ENCODE data around the gene IZUMO4.
A peak's percentile ranks its signal among the peaks of the same experiment; 100 is the strongest.

Gene IZUMO4

DNA sequence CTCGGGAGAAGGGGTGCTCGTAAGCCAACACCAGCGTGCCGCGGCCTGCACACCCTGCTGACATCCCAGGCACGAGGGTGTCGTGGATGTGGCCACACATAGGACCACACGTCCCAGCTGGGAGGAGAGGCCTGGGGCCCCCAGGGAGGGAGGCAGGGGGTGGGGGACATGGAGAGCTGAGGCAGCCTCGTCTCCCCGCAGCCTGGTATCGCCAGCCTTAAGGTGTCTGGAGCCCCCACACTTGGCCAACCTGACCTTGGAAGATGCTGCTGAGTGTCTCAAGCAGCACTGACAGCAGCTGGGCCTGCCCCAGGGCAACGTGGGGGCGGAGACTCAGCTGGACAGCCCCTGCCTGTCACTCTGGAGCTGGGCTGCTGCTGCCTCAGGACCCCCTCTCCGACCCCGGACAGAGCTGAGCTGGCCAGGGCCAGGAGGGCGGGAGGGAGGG, 2.4 kb downstream of the IZUMO4 start:
- ATAC-seq (replicated peaks): no peak
- Mint-ChIP-seq H3K9me3 (no peaks in the 10 kb centered on the region), H3K27me3 (no peaks in the 10 kb centered on the region), H3K36me3 (ENCODE audit: insufficient read depth) (peaks cover 52% of the 10 kb centered on the region), H3K4me3 (no peak overlapping the region), H3K4me1 (ENCODE audit: low read depth in 2 of 2) (peaks cover 21 to 31% of the 10 kb centered on the region in 2 donors), H3K27ac (no peak overlapping the region)
- no peak for DNase-seq

DNA sequence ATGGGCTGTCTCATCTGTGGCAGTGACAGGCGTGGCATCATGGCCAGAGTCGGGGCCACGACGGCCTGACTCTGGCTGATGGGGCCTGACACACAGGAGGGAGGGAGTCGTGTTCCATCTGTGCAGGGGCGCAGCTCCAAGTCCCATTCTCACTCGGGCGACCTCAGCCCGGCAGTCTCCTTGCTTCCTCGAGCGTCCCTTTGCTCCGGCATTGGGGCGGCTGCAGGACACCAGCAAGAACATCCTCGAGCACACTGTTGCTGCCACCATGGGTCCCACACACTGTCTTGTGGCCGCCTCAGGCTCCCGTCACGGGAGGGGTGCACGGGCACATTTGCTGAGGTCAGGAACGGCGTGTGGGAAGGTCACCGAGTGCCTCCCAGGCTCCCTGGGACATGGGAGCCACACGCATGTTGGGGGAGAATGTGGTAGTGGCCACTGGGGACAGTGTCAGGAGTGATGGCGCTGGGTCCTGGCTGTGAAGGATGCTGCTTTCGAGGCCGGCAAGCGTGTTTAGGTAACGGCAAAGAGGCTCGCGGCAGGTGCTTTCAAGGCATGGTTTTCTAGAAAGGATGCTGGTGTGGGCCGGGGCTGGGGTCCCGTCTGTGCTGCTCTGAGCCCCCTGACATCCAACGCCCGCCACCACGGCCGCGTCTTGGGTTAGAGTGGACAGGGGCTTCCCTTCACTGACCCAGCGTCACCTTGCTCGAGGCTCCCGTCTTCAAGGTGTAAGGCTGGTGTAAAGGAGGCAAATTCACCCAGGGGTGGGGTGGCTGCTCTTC, 3.4 kb downstream of the IZUMO4 start:
- H3K4me3 Mint-ChIP-seq: no peak overlapping the region
- H3K27me3 Mint-ChIP-seq: no peaks in the 10 kb centered on the region
- H3K36me3 Mint-ChIP-seq (ENCODE audit: insufficient read depth): peaks cover 43% of the 10 kb centered on the region
- DNase-seq (no peak), ATAC-seq (replicated peaks) (no peak)
- peak overlapping the region in 1 of 2 donors; percentile 26 for H3K27ac Mint-ChIP-seq
- peaks cover 14 to 24% of the 10 kb centered on the region in 2 donors for H3K4me1 Mint-ChIP-seq (ENCODE audit: low read depth in 2 of 2)
- H3K9me3 Mint-ChIP-seq: no peaks in the 10 kb centered on the region

DNA sequence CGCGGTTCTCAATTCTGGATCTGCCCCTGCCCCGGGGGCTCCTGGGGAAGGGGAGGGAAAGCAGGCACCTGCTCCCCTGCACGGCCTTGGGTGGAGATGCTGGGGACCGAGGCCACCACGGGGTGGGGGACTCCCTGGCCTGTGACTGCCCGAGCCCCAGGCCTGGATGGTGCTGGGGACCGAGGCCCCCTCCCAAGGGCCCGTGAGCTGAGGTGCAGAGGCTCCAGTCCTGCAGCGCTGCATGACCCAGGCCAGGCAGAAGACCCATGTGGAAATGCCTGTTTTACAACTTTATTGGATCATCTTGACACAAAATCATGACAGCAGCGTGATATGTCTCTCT, 4.0 kb downstream of the IZUMO4 start:
- DNase-seq (no peak), ATAC-seq (replicated peaks) (no peak)
- H3K27me3 Mint-ChIP-seq: no peaks in the 10 kb centered on the region
- peak overlapping the region in 1 of 2 donors; percentile 26 for H3K27ac Mint-ChIP-seq
- peaks cover 40% of the 10 kb centered on the region for H3K36me3 Mint-ChIP-seq (ENCODE audit: insufficient read depth)
- peaks cover 11 to 20% of the 10 kb centered on the region in 2 donors for H3K4me1 Mint-ChIP-seq (ENCODE audit: low read depth in 2 of 2)
- no peak overlapping the region for H3K4me3 Mint-ChIP-seq
- no peaks in the 10 kb centered on the region for H3K9me3 Mint-ChIP-seq

DNA sequence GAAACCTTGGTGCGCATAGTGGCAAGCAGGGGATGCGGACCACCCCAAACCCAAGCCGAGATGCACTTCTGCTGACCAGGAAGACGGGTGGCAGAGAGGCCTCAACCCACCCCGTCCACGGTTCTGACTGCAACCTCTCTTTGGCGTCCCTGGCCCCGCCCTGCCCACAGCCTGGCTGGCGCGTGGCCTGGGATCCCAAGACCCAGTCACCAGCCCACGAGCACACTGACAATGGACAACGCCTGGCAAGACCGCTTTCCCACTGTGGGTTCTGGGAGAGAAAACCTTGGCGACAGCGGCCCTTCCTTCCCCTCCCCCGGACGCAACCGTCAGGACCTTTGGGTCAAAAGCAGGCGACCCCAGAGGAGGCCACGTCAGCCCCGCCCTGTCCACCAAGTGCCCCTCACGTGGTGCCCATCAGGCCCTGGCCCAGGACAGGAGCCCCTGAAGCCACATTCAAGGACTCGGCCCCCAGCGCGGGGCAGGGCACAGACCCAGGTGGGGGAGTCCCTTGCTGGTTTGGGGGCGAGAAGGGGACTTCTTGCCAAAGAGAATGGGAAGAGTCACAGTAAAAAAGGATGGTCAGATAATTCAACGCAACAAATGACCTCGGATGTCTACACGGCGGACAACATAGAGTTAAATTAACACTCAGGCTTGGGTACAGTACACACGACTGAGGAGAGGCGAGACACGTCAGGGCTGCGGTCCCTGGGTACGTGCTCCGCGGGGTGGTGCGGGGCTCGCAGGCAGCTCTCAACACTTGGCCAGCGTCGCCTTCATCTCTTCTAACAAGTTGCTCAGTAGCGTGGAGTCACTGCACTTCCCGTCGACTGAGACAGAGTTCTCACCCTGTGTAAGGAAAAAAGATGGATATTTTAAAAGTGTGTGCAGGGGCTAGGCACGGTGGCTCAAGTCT, 5.0 kb downstream of the IZUMO4 start:
- Mint-ChIP-seq H3K4me3 (no peak overlapping the region), H3K27me3 (no peaks in the 10 kb centered on the region), H3K9me3 (no peaks in the 10 kb centered on the region), H3K4me1 (ENCODE audit: low read depth in 2 of 2) (peaks cover 10 to 18% of the 10 kb centered on the region in 2 donors), H3K36me3 (ENCODE audit: insufficient read depth) (peaks cover 38% of the 10 kb centered on the region), H3K27ac (no peak overlapping the region)
- DNase-seq (no peak), ATAC-seq (replicated peaks) (no peak)

DNA sequence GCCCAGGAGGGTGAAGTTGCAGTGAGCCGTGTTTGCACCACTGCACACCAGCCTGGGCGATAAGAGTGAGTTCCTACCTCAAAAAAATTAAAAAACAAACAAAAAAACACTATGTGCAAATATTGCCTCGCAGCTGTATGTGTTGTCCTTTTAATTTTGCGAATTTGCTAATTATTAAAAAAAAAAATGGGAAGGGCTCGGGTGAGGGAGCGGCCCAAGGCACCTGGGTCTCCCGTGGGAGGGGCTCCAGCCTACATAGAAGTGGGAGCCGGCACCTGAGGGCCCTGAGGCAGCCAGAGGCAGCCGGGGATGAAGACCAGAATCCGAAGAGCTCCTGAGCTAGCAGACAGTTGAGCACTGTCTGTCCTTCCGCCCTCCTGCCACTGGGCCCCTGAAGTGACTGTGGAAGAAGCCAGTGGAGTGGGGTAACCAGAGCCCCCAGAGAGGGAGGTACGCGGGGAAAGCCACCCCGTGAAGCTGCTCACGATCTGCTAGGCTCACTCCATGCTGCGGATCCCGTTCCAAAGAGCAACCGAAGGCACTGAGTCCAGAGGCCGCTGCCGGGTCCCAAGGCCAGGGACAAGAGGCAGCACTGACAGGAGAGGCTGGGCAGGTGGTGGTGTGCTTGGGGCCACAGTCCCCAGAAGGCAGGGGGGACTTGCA, 6.5 kb downstream of the IZUMO4 start:
- H3K27me3 Mint-ChIP-seq: no peaks in the 10 kb centered on the region
- no peaks in the 10 kb centered on the region for H3K9me3 Mint-ChIP-seq
- H3K27ac Mint-ChIP-seq: no peak overlapping the region
- H3K36me3 Mint-ChIP-seq (ENCODE audit: insufficient read depth): peaks cover 47% of the 10 kb centered on the region
- peaks cover 8 to 10% of the 10 kb centered on the region in 2 donors for H3K4me1 Mint-ChIP-seq (ENCODE audit: low read depth in 2 of 2)
- H3K4me3 Mint-ChIP-seq: no peak overlapping the region
- ATAC-seq (replicated peaks): no peak
- no peak for DNase-seq

DNA sequence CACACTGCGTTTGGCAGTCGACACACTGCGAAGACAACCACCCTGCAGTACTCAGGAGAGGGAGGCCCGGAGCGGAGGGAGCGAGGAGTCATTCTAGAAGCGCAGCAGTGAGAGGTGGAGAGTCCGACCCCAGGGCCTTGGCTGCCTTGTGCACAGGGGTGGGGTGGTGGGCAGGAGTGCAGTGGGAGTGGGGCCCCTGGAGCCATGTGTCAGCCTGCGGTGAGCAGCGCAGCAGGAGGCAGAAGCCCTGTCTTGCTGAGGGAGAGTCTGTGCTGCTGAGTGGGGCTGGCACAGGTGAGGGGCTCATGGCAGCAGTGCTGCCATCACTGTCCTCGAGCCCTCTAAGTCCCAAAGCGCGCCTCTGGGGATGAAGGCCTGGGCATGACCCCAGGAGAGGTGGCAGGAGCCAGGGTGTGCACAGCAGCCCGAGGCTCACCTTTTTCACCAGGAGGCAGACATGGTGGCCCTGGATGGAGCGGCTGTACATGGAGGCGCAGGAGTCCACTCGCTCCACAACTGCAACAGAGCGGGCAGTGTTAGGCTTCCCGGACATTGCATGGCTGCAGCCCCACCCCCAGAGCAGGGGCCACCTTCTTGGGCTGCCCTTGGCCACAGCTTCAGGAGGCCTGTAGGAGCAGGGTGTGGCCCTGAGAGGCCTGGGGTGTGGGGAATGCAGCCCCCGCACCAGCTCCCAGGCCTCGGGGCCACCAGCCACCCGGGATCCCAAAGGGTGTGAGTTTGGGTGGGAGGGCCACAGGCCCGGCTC, 11.7 kb downstream of the IZUMO4 start:
- no peak for DNase-seq
- peak overlapping the region in 1 of 2 donors; percentile 80 for H3K27ac Mint-ChIP-seq

DNA sequence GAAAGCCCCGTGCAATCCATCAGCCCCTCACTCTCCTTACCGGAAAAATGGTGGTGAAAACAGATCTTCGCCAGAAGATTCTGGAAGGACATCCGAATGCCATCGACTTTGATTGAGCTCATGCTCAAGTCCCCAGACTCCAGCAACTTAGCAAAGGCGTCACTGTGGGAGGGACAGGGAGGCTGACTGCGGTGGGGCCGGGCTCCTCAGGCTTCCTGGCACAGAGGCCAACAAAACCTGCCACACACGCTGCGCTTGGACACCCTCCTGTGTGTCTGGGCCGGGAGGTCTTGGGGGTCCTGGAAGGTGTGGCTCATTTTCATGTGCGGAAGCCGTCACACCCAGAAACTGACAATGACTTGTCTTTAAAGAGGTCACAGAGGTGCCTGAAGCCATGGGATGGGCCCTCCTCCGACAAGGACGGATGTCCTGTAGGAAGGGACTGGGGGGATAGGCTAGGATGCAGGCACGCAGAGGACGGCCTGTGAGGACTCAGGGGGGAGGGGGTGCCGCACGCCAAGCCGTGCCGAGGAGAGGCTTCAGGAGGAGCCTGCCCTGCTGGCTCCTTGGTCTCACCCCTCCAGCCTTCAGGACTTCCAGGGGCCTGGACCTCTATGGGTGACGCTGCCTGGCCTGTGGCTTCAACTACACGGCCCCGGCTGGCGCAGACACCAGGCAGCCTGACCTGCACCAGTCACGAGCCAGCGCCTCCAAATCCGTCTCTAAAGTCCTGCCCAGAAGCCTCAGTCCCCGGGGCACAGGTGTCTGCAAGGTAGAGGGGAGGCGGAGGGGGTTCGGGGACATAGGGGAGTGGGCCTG, 12.5 kb downstream of the IZUMO4 start:
- DNase-seq (no peak), ATAC-seq (replicated peaks) (no peak)
- H3K9me3 Mint-ChIP-seq: no peaks in the 10 kb centered on the region
- peaks cover 15 to 16% of the 10 kb centered on the region in 2 donors for H3K4me1 Mint-ChIP-seq (ENCODE audit: low read depth in 2 of 2)
- no peaks in the 10 kb centered on the region for H3K27me3 Mint-ChIP-seq
- H3K4me3 Mint-ChIP-seq: no peak overlapping the region
- H3K27ac Mint-ChIP-seq: no peak overlapping the region
- H3K36me3 Mint-ChIP-seq (ENCODE audit: insufficient read depth): peaks cover 53% of the 10 kb centered on the region

More for the DNA sequence above, 11.7 kb downstream of the IZUMO4 start:
- Mint-ChIP-seq H3K36me3 (ENCODE audit: insufficient read depth) (peaks cover 54% of the 10 kb centered on the region), H3K4me1 (ENCODE audit: low read depth in 2 of 2) (peaks cover 17 to 18% of the 10 kb centered on the region in 2 donors), H3K4me3 (no peak overlapping the region), H3K9me3 (no peaks in the 10 kb centered on the region), H3K27me3 (no peaks in the 10 kb centered on the region)
- no peak for ATAC-seq (replicated peaks)

DNA sequence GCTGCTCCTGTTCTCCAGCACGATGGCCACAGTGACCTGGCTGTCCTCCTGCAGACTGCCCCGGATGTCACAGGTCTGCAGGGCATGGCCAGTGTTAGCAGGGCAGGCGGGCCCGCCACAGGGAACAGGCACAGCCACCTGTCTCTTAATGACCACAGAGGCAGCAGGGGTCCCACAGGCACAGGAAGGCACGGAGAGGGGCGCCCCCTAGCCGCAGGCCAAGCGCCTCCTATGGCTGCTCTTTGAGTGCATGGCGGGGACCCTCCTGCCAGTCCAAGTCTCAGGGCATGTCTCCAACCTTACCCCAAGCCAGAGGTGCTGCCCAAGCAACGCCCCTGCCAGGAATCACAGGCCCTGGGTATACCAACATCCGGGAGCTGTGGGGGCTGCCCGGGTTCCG, 14.1 kb downstream of the IZUMO4 start:
- ATAC-seq (replicated peaks) (no peak), DNase-seq (no peak)
- peaks cover 64% of the 10 kb centered on the region for H3K36me3 Mint-ChIP-seq (ENCODE audit: insufficient read depth)
- H3K4me1 Mint-ChIP-seq (ENCODE audit: low read depth in 2 of 2): peaks cover 13 to 15% of the 10 kb centered on the region in 2 donors
- no peaks in the 10 kb centered on the region for H3K27me3 Mint-ChIP-seq
- H3K9me3 Mint-ChIP-seq: no peaks in the 10 kb centered on the region
- no peak overlapping the region for H3K27ac Mint-ChIP-seq
- H3K4me3 Mint-ChIP-seq: no peak overlapping the region

DNA sequence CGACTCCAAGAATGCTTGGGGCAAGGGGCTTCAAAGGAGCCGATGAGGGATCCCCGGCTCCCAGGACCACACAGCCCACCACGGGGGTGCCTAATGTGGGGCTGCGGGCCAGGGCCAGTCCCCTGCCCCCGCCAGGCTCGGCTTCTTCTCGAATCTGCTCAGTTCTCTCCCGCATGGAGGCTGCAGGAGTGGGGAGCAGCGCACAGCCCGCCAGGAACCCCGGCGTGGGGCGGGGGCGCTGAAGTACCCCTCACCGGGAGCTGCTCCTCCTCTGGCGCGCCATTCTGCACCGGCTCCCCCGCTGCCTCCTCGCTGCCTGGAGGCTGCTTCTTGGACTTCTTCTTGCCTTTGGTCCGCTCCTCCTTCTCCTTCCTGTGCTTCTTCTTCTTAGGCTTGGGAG, 14.7 kb downstream of the IZUMO4 start:
- no peak for ATAC-seq (replicated peaks)

DNA sequence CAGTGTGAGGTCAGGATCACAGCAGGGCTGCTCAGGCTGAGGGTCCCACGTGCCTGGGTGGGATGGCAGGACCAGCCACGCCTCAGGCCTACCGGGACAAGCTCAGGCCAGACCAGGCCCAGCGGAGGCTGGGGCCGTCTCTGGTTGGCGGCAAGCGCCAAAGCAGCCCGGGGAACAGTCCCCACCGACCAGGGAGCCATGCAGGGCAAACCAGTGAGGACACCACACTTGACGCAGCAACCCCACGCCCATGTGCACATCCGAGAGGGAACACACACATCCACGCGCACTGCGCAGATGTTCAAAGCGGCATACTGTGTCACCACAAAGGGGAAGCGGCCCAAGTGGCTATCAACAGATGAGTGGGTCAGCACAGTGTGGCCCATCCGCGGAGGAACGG, 15.2 kb downstream of the IZUMO4 start:
- DNase-seq (no peak), ATAC-seq (replicated peaks) (no peak)
- Mint-ChIP-seq H3K9me3 (no peaks in the 10 kb centered on the region), H3K36me3 (ENCODE audit: insufficient read depth) (peaks cover 65% of the 10 kb centered on the region), H3K27me3 (no peaks in the 10 kb centered on the region), H3K27ac (peak overlapping the region in 1 of 2 donors; percentile 89), H3K4me1 (ENCODE audit: low read depth in 2 of 2) (peaks cover 13 to 15% of the 10 kb centered on the region in 2 donors), H3K4me3 (no peak overlapping the region)

More for the DNA sequence above, 14.7 kb downstream of the IZUMO4 start:
- H3K9me3 Mint-ChIP-seq: no peaks in the 10 kb centered on the region
- no peak for DNase-seq
- no peak overlapping the region for H3K4me3 Mint-ChIP-seq
- H3K27me3 Mint-ChIP-seq: no peaks in the 10 kb centered on the region
- H3K36me3 Mint-ChIP-seq (ENCODE audit: insufficient read depth): peaks cover 65% of the 10 kb centered on the region
- H3K27ac Mint-ChIP-seq: no peak overlapping the region
- H3K4me1 Mint-ChIP-seq (ENCODE audit: low read depth in 2 of 2): peaks cover 13 to 15% of the 10 kb centered on the region in 2 donors

DNA sequence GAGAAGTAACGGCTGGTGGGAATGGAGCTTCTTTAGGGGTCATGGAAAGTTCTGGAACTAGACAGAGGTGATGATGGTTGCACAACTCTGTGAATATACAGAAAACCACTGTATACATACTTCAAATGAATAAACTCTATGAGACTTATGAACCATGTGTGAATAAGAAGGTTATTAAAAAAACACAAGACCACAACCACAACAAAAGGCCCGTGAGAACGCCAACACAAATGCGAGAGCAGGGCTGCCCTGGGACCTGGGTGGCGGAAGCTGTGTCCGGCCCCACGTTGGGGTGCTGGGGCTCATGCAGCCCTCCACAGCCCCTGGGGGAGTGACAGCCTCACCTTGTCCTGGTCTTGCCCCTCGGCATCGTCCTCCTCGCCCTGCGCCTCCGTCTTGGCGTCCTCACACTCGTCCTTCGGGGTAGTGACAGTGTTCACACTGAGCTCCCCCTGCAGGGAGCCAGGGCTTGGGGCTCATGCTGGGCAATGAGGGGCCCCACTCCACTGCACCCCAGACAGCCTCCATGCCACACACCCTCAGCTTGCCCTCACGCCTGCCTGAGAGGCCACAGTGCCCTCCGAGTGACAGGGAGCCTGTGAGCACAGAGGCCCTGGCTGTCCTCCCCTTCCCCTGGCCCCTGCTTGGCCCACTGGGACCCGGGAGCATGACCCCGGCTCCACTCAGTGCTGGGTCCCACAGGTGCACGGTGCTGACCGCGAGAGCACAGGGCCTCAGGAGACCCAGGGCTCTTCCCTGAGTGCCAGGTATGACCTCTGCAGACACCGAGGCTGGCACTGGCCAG, 16.0 kb downstream of the IZUMO4 start:
- H3K4me3 Mint-ChIP-seq: peak overlapping the region in 1 of 2 donors; percentile 27
- peak in 1 of 3 experiments; percentile 33 for DNase-seq
- peak; percentile 76 for ATAC-seq (replicated peaks)
- peak overlapping the region; percentile 71 to 89 for H3K27ac Mint-ChIP-seq
- no peaks in the 10 kb centered on the region for H3K27me3 Mint-ChIP-seq
- H3K9me3 Mint-ChIP-seq: no peaks in the 10 kb centered on the region
- H3K36me3 Mint-ChIP-seq (ENCODE audit: insufficient read depth): peaks cover 62% of the 10 kb centered on the region
- peaks cover 13 to 15% of the 10 kb centered on the region in 2 donors for H3K4me1 Mint-ChIP-seq (ENCODE audit: low read depth in 2 of 2)
